ENCODE results near the gene ABCC1. TPM values are rescaled to one million over a fixed set of nuclear protein-coding genes. Genes with fewer than 3 reads are reported as not detected.
"Not testable (repeated sequence)": the region's sequence is repeated elsewhere in the genome, so short reads cannot be mapped to it uniquely, and the experiment has no call there.

The ABCC1 gene
- total RNA-seq, 1 donor from 2014 or later = 38.7 TPM

DNA sequence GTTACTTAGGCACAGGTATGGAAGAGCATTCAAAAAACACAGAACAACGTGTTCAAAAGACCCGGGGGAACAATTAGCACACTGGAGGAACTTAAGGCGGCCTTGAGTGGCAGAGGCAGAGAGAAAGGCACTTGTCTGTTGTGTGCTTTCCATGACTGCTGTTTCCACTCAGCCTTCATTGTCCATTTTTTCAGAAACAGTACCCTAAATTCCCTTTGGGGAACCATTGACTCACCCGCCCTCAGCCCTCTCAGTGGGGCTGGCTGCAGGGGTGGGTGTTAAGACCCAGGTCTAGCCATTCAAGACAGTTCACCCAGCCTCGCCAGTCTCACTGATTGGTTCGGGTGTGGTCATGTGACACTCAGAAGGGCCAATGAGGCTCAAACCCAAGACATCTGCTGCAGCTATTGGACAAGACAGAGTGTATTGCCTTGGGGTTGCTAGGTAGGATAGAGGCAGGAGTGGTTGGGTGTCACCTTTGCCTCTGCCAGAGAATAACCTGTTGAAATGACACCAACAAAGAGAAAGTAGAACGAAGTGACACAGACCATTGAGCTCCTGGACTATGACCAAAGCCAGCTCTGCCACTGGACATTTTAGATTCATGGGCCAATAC, 41.4 kb upstream of the ABCC1 start:
- no peak overlapping the region for H3K4me3 Mint-ChIP-seq
- no peaks in the 10 kb centered on the region for H3K36me3 Mint-ChIP-seq (ENCODE audit: low read depth)
- no peak overlapping the region for H3K27ac Mint-ChIP-seq (ENCODE audit: unreplicated experiment)
- DNase-seq (ENCODE audit: low read depth, low spot score) = no peak
- H3K9me3 Mint-ChIP-seq = peaks cover 3% of the 10 kb centered on the region
- TF ChIP-seq, protein P1, sequence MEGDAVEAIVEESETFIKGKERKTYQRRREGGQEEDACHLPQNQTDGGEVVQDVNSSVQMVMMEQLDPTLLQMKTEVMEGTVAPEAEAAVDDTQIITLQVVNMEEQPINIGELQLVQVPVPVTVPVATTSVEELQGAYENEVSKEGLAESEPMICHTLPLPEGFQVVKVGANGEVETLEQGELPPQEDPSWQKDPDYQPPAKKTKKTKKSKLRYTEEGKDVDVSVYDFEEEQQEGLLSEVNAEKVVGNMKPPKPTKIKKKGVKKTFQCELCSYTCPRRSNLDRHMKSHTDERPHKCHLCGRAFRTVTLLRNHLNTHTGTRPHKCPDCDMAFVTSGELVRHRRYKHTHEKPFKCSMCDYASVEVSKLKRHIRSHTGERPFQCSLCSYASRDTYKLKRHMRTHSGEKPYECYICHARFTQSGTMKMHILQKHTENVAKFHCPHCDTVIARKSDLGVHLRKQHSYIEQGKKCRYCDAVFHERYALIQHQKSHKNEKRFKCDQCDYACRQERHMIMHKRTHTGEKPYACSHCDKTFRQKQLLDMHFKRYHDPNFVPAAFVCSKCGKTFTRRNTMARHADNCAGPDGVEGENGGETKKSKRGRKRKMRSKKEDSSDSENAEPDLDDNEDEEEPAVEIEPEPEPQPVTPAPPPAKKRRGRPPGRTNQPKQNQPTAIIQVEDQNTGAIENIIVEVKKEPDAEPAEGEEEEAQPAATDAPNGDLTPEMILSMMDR (conservative IDR thresholded peaks at IDR 0.05) = no peak
- H3K4me1 Mint-ChIP-seq = no peaks in the 10 kb centered on the region
- H3K27me3 Mint-ChIP-seq (ENCODE audit: low read depth) = peaks cover 9% of the 10 kb centered on the region

DNA sequence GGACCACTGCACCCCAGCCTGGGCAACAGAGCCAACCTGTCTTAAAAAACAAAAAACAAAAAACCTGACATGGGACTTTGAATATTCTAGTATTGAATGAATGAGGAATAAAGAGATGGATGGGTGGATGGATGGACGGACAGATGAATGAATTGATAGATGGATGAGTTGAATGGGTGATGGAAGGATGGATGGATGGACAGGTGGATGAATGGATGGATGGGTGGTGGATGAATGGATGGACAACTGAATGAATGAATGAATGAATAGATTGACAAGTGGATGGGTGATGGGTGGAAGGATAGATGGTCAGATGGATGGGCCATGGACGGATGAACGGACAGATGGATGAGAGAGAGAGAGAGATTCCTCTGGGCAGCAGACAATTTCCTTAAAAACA, 38.2 kb upstream of the ABCC1 start:
- H3K27ac Mint-ChIP-seq (ENCODE audit: unreplicated experiment) = peak overlapping the region; percentile 53
- peaks cover 7% of the 10 kb centered on the region for H3K9me3 Mint-ChIP-seq
- H3K36me3 Mint-ChIP-seq (ENCODE audit: low read depth) = no peaks in the 10 kb centered on the region
- TF ChIP-seq, protein P1 (conservative IDR thresholded peaks at IDR 0.05) = no peak
- no peak overlapping the region for H3K4me3 Mint-ChIP-seq
- H3K27me3 Mint-ChIP-seq (ENCODE audit: low read depth) = peaks cover 5% of the 10 kb centered on the region
- no peaks in the 10 kb centered on the region for H3K4me1 Mint-ChIP-seq
- DNase-seq (ENCODE audit: low read depth, low spot score) = no peak

DNA sequence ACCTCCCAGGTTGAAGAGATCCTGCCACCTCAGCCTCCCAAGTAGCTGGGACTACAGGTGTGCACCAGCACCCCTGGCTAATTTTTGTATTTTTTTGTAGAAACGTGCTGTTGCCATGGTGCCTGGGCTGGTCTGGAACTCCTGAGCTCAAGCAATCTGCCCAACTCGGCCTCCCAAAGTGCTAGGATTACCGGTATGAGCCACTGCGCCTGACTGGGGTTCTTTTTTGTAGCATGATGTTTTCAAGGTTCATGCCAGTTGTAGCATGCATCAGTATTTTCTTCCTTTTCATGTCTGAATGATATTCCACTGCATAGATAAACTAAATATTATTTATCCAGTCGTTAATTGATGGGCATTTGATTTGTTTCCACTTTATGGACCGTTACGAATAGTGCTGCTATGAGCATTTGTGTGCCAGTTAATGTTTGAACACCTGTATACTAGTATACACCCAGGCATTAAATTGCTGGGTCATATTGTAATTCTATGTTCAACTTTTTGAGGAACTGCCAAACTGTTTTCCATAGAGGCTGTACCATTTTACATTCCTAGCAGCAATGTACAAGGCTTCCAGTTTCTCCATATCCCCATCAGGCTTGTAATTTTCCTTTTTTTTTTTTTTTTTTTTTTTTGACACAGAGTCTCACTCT, 36.2 kb upstream of the ABCC1 start:
- Mint-ChIP-seq H3K27me3 (ENCODE audit: low read depth) (peaks cover 6% of the 10 kb centered on the region), H3K36me3 (ENCODE audit: low read depth) (no peaks in the 10 kb centered on the region), H3K27ac (ENCODE audit: unreplicated experiment) (no peak overlapping the region), H3K9me3 (peaks cover 7% of the 10 kb centered on the region), H3K4me3 (no peak overlapping the region), H3K4me1 (no peaks in the 10 kb centered on the region)
- no peak for DNase-seq (ENCODE audit: low read depth, low spot score)
- TF ChIP-seq, protein P1 (conservative IDR thresholded peaks at IDR 0.05) = no peak

DNA sequence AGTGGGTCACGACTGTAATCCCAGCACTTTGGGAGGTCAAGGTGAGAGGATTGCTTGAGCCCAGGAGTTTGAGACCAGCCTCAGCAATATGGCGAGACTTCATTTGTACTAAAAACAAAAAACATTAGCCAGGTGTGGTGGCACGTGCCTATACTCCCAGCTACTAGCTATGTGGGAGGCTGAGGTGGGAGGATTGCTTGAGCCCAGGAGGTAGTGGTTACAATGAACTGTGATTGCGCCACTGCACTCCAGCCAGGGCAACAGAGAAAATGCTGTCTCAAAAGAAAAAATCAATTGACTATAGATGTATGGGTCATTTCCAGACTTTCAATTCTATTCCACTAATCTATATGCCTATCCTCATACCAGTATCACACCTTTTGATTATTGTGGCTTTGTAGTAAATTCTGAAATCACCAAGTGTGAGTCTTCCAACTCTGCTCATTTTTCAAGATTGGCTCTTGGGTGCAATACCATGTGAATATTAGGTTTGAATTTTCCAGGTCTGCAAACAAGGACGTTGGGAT, 33.8 kb upstream of the ABCC1 start:
- Mint-ChIP-seq H3K36me3 (ENCODE audit: low read depth) (no peaks in the 10 kb centered on the region), H3K4me3 (no peak overlapping the region), H3K9me3 (peaks cover 7% of the 10 kb centered on the region), H3K4me1 (no peaks in the 10 kb centered on the region), H3K27ac (ENCODE audit: unreplicated experiment) (no peak overlapping the region), H3K27me3 (ENCODE audit: low read depth) (peaks cover 6% of the 10 kb centered on the region)
- TF ChIP-seq, protein P1 (conservative IDR thresholded peaks at IDR 0.05) = no peak
- DNase-seq (ENCODE audit: low read depth, low spot score) = no peak

- Mint-ChIP-seq H3K27me3 (ENCODE audit: low read depth) (peaks cover 4% of the 10 kb centered on the region), H3K27ac (ENCODE audit: unreplicated experiment) (no peak overlapping the region), H3K9me3 (peaks cover 4% of the 10 kb centered on the region), H3K4me1 (no peaks in the 10 kb centered on the region), H3K36me3 (ENCODE audit: low read depth) (no peaks in the 10 kb centered on the region), H3K4me3 (no peak overlapping the region)
- DNase-seq (ENCODE audit: low read depth, low spot score) = no peak
- TF ChIP-seq, protein P1 (conservative IDR thresholded peaks at IDR 0.05) = no peak
Measured at GRCh38 chr16:15916323-15916722, 33.1 kb upstream of the ABCC1 start.

- not testable (repeated sequence) for H3K36me3 Mint-ChIP-seq (ENCODE audit: low read depth); H3K4me1 Mint-ChIP-seq; H3K27me3 Mint-ChIP-seq (ENCODE audit: low read depth); H3K9me3 Mint-ChIP-seq; H3K27ac Mint-ChIP-seq (ENCODE audit: unreplicated experiment); DNase-seq (ENCODE audit: low read depth, low spot score); H3K4me3 Mint-ChIP-seq
Measured at GRCh38 chr16:15918314-15918713, 31.1 kb upstream of the ABCC1 start.

Data from neural crest cell (in vitro differentiated cells).